NCI-H460 (cell line): ENCODE data around the gene TCFL5. TPM values are rescaled to one million over a fixed set of nuclear protein-coding genes. Genes with fewer than 3 reads are reported as not detected.
A peak's percentile ranks its signal among the peaks of the same experiment; 100 is the strongest.

ENCODE experiments used
- DNase-seq: peaks from one replicate; pipeline ENCODE4 v3.0.0-alpha.2; 2016; ENCODE audit warnings: low read depth; ENCODE audit errors: extremely low read depth
- total RNA-seq: library from RNA; depleted of rRNA; stranded (reverse); fragments of >200 nt; shearing (Covaris generic); gene quantifications from 2 replicates; pipeline ENCODE4 v1.2.3, GENCODE V29; 2014

TCFL5 gene
- total RNA-seq, 1 experiment from 2014 or later, result 15.1 TPM

DNA sequence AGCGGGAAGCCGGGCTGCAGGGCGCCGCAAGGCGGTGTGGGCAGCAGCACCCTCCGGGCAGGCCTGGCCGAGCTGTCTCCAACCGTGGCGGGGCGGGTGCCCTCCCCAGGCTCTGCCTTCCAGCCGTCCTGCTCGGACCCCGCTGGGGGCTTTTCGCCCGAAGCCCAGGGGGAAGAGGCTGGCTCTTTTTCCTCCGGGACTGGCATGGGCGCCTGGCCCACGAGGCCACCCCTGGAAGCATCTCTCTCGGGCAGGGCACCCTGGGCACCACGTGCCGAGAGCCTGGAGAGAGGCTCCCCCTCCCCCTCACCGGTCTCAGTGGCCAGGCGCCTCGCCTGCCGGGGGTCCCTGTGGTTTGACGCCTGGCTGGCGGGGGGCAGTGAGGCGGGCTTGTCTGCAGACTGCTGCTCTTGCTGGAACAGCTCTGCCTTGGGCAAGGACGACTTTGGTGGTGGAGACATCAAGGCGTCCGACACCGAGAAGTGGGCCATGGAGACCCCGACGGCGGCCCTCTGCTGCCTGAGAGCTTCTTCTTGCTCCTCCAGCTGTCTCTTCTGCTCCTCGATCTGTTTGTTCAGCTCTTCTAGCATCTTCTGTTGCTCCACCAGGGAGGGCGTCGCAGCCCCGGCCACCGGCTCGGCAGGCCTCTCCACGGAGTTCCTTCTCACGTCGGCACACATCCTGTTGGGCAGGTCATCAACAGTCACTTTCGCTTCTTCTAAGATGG is 19.5 kb upstream of the TCFL5 start:
- no peak for DNase-seq

DNA sequence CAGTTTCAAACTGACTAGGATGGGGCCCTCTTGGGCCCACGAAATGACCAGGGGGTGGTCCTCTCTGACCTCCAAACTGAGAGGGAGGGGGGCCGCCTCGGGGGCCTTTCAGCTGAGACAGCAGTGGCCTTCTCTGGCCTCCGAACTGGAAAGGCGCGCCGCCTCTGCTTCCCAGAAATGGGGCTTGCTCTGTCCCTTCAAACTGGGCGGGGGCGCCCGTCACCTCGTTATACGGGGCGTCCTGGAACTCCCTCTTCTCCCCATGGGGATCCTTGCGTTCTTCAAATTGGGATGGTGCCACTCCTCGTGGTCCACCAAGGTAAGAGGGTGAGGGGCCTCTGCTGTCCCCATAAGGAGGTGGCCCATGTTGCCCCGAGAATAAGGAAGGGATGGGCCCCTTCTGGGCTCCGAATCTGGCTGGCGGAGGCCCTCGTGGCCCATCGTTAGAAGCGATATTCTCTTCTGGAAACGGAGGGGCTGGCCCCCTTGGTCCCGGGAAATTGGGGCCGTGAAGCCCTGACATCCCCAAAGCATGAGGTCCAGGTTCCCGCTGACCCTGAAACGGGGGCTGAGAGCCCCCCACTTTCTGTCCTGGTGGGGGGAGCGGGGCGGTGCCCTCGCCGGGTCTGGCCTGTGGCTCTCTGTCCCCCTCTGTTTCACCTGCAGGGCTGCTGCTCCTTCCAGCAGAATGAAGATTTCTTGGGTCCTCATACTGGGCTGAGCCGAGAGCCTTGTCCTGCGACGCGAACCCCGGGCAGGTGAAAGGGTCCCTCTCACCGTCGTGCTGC is 18.7 kb upstream of the TCFL5 start:
- DNase-seq, result no peak

DNA sequence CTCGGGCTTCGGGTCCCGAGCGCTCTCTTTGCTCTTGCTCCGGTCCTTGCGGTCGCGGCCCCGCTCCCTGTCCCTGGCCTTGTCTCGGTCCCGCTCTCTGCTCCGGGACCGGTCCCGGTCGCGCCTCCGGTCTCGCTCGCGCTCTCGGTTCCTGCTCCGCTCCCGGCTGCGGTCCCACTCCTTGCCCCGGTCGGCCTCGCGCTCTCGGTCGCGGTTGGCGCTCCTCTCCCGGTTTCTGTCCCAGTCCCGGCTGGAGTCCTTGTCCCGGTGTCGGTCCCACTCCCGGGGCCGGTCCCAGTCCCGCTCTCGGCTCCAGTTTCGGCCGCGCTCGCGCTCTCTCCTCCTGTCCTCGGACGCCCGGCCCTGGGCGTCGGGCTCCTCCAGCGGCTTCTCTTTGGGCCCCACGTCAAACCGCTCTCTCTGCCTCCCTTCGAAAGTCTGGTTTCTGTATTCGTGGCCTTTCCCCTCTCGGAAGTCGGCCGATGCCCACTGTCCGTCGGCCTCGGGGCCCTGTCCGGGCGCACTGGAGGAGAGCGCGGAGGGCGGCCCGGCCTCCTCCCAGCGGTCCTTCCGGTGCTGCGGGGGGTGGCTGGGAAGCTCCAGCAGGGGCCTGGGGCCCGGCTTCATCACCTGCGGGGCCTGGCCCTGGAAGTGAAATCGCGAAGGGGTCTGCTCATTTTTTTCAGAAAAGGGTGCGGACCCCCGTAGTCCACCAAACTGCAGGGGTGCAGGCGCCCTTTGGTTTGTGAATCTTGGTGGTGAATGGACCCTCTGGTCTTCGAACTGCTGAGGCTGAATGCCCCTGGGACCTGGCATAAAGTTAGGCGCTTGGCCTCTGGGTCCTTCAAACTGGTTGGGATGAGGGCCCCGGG is 17.9 kb upstream of the TCFL5 start:
- DNase-seq, result no peak

DNA sequence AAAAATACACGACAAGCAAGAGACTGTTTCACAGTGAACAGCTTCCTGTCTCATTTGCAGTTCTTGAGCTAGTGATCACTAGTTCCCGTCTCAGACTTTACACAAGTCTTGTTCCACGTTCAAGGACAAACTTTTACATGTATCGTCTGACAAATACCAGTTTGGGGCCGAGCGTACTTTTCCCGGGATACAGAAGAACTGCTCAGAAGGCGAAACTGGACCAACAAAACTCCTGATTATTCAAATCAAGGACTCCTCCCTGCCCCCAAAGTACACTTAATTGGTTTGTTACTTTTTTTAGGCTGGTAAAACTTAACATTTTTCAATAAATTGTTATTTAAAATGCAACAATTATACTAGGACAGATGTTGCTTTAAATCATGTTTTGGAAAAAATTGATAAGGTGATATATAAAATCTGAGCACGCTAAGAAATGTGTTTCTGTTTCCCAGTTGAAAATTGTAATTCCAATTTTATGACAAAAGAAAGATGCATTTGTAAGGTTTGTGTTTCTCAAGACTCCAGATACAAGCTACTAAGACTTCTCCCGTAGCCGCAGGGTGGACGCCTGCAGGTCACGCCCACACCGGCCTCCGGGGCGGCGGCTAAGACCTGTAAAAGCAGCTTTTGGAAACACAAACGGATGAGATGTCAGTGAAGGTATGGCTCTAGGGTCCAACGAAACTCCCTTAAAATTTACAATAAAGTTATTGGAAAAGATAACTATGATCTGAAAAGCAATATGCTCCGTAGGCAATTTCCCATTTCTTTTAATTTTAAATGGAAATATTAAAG is 16.8 kb upstream of the TCFL5 start:
- DNase-seq, result no peak

DNA sequence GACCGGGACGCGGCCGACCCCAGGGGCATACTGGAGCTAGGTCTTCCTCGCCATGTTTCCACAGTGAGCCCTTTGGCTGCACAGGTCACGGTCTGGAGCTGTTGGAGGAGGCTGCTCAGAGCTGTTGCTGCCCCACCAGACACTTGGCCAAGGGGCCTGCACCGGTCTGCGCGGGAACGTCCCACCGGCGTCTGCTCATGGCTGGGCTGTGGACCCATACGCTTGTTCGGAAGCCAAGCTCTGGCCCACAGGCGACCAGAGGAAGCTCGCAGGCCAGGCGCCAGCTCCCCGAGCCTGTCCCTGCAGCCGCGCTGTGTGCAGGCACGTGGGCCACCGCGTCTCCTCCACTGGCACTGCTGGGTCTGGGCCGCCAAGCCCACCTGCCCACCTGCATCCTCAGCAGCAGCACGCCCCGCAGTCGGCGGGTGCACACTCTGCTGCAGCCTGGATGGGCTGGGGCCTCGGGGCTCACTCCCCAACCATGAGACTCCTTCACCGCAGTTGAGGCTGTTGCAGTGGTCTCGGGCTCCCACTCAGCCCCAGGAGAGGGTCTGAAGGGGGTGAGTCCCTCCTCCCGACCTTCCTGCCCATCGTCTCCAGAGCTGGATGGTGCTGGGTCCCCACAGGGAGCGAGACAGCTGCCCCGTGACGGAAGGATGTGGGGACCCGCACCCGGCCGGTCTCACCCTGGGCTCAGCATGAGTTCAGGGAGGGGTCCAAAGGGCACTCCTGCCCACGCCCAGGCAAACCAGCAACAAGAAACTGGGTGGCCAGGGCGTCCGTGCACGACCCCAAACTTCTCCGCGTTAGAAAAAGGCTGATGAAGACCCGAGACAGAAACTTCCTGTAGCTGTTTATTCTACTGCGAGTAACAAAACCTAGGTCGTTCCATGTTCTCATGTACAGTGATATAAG is 15.5 kb upstream of the TCFL5 start:
- DNase-seq, result no peak

DNA sequence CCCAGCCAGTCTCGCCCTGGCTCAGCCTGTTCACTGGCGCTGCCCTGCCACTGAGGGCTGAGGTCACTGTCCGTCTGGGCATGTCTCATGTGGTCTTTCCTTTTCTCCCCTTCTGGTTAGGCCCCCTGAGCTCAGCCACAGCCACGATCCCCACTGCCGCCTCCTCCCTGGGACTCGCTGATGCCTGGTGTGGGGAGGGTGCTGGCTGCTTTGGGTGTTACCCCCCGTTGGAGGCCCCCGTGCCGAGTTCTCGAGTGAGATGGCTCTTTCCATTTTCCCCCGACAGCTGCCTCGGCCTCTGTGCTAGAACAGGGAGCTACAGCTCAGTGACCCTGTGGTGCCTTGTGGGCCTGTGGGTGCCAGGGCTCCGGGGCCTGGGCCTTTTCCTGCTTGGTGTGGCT is 14.9 kb upstream of the TCFL5 start:
- no peak for DNase-seq

DNA sequence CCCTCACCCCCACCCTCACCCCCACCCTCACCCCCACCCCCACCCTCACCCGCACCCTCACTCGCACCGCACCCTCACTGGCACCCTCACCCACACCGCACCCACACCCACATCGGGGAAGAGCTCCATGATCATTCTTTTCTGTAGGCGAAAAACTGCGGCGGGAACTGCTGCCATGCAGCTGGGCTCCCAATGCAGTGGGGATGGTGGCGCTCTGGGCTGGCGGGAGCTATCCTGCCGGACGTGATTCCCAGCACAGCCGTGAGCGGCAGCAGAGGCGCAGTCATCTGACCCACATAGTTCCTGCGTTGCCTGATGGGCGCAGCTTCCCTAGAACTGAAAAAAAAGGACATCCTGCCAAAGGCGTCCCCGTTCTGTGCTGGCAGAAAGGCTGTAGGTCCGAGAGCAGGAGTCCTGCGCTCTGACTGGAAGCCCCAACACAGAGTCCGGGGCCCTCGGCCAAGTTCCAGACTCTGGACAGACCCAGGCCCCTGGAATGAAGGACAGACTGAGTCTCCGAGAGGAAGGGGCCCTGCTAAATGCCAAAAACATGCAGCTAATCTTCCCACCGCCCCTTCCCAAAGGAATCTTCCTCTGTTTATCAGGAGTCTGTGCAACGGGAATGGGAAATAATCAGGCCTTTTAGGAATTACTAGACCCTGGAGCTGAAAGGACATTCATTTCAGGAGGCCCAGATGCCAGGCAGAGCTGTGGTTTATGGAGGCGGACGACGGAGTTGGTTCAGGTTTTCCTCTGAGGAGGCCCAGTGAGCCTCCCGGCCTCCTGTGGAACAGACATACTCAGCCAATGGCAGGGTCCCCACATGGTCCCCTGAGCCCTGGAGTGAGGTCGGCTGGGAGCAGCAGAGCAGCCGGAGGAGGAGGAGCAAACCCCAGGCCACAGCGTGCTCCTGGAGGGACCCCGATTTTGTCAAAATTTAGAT is 14.1 kb upstream of the TCFL5 start:
- peak; percentile 79 for DNase-seq

DNA sequence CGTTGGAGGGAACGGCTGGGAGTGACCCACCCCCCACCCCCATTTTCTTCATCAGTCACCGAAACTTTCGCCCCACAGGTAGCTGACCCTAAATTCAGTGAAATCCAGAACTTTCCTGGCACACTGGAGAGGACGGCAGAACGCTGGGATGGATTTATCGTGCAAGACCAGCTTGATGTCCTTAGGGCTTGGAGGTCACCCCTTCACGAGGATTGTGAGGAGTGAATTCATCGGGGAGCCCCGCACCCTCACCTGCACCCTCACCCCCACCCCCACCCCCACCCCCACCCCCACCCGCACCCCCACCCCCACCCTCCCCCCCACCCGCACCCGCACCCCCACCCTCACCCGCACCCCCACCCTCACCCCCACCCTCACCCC is 13.3 kb upstream of the TCFL5 start:
- no peak for DNase-seq

DNA sequence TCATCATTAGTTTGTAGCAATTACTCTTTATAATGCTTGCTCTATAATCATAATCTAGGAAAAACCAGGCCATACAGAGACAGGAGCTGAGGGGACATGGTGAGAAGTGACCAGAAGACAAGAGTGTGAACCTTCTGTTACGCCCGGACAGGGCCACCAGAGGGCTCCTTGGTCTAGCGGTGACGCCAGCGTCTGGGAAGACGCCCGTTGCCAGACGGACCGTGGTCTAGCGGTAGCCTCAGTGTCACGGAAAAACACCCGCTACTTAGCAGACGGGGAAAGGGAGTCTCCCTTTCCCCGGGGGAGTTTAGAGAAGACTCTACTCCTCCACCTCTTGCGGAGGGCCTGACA is 12.0 kb upstream of the TCFL5 start:
- DNase-seq, result peak; percentile 67

DNA sequence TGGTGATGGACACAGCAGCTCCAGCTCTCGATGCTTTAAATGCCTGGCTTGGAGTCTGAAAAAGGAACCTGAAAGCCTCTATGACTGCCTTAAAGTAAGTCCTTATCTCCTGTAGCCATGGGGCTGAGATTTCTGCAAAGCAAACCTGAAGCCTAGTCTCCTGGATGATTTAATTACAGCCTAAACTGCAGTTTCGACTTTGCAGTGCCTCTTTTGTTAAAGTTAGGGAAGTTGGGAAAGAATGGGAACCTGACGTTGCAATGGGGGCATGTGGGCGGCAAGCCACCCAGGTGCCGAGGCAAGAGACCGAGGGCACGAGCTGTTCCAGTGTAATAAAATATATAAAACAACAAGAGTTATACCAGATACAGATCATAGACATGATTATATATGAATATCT is 11.7 kb upstream of the TCFL5 start:
- no peak for DNase-seq

DNA sequence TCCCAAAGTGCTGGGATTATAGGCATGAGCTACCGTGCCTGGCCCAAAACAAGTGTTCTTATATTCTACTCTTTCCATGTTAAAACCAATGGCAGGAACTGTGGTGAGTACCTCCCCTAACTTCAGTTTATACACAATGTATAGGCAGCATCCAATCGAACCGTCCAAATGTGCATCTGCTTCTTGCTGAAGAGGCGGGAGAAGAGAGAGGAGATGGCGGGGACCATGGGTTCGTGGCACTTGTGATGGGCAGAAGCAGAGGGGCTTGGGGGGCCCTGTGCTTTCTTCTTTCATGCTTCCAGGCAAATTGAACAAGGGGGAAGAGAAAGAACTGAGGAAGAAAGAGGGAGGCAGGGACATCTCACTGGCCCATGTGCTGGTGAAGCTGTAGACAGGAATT is 11.2 kb upstream of the TCFL5 start:
- DNase-seq, result no peak

DNA sequence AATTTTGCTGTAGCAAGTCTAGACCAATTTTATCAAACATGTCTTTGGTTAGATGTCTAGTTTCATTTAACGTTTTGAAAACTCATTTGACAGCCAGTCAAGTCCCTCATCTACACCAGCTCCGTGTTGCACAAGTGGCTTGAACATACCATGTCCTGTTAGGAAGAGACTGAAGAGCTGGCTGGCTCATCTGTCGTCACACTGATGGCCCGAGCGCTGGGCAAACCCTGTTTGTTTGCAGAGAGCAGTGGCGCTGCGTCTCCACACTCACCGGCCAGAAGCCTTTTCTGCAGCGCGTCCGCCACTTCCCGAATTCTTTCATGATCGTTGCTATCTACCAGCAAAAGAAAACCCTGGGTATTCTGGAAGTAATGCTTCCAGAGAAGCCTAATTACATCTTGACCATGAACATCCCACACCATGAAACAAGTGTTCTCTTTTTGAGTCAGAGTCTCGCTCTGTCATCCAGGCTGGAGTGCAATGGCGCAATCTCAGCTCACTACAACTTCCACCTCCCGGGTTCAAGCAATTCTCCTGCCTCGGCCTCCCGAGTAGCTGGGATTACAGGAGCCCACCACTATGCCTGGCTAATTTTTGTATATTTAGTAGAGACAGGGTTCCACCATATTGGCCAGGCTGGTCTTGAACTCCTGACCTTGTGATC is 10.7 kb upstream of the TCFL5 start:
- no peak for DNase-seq

DNA sequence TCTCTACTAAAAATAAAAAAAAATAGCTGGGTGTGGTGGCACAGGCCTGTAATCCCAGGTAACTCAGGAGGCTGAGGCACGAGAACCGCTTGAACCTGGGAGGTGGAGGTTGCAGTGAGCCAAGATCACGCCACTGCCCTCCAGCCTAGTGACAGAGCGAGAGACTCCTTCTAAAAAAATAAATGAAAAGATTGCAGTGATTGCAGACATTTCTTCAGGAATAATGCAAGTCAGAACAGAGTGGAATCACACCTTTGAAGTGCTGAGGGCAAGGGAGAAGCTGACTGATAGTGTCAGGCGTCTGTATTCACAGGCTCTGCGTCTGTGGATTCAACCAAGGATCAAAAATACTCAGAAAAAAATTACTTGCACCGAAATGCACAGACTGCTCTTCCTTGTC is 2.6 kb upstream of the TCFL5 start:
- DNase-seq, result no peak

DNA sequence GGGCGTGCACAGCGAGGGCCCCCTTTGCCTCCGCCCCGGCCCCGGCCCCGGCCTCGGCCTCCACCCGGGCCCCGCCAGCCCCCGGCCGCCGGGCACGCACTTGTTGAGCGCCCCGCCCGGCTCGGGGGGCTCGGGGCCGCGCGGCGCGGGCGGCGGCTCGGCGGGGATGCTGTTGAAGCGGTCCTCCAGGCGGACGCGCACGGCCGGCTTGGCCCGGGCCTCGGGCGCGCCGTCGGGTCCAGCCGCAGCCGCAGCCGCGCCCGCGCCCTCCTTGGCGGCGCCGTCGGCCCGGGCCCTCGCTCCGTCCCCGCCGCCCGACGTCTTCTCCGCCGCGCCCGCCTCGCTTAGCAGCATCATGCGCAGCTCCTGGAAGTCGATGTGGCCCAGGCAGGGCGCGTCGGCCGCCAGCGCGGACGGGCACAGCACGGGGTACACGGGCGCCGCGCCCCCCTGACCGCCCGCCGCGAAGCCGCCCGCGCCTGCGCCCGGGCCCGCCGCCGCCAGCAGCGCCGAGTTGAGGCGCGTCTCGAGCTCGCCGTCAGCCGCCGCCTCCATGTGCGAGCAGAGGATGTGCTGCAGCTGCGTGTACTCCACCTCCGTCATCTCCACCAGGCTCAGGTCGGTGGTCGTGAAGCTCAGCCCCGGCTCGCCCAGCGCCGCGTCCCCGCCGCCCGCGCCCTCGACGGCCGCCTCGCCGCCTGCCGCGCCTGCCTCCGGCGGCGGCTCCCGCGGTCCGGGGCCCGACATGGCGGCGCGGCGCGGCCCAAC is 514 bp downstream of the TCFL5 start:
- no peak for DNase-seq

DNA sequence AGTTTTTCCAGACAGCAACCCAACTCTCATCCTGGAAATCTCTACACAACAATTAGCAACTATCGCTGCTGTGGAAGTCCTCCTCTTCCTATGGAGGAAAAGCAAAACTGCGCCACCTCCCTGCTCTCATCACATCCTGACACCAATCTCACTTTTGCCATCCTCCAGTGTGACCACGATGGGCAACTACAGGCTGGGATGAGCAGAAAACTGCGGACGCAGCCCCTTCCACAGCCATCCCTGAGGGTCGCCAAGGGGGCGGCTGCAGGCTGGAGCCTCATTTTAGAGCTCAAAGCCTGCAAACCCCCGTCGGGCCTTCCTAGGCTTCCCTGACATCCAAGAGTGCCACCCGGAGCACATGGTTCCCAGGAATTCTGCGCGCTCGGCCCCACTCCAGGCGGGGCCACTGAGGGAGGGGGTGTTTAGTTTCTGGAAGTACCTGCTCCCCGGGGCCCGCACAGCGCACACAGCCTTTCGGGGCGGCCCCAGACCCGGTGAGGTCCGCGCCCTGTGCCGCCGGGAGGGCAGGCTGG is 1.2 kb downstream of the TCFL5 start:
- DNase-seq, result no peak

DNA sequence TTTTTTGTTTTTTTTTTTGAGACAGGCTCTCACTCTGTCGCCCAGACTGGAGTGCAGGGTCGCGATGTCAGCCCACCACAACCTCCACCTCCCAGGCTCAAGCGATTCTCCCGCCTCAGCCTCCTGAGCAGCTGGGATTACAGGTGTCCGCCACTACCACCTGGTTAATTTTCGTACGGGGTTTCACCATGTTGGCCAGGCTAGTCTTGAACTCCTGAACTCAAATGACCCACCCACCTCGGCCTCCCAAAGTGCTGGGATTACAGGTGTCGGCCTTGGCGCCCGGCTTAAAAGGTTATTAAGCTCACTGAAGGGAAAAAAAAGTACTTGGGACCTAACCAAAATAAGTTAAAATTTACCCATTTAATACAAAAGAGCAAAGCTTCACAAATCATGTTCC is 1.9 kb downstream of the TCFL5 start:
- no peak for DNase-seq
